ENCODE results near the gene HS2ST1. TPM values are rescaled to one million over a fixed set of nuclear protein-coding genes. Genes with fewer than 3 reads are reported as not detected.

HS2ST1 gene
- polyA plus RNA-seq, 3 donors, result 2.6 to 6.0 (median 4.2) TPM

DNA sequence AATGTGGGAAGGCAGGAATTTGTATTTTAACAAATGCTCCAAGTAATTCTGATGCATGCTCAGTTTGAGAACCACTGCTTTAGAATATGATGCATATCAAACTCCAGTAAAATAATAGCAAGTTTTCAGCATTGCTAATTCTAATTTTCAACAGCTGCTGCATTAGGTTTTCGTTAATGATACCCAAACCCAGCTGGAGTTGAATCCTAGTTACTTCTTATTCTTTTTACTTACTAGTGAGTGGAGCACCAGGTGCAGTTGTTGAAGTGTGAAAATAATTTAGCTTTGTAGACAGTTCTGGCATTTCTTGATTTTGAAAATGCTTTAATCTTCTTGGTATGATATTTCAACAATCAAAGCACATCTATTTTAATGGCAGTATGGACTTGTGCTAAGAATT, 138.5 kb downstream of the HS2ST1 start:
- H4K20me1 ChIP-seq (ENCODE audit: insufficient read depth, low read length), result no peaks in the 10 kb centered on the region
- no peaks in the 10 kb centered on the region for H3K79me2 ChIP-seq (ENCODE audit: insufficient read depth, low read length)
- no peak overlapping the region for H3K4me3 ChIP-seq (replicated peaks in 1 of 3; ENCODE audit: low read depth in 2 of 3, low read length in 3 of 3)
- no peak overlapping the region for H2AFZ ChIP-seq (ENCODE audit: insufficient read depth, low read depth, low read length, poor library complexity, severe bottlenecking)
- H3K27ac Mint-ChIP-seq, result no peak overlapping the region
- no peaks in the 10 kb centered on the region for H3K36me3 Mint-ChIP-seq
- H3K4me1 ChIP-seq (ENCODE audit: control insufficient read depth in 1 of 2, insufficient read depth in 2 of 2, low read length in 2 of 2), result no peaks in the 10 kb centered on the region
- peaks cover 0 to 1% (median 0%) of the 10 kb centered on the region in 3 donors for H3K27me3 Mint-ChIP-seq (ENCODE audit: low read depth in 3 of 3)
- H3K4me2 ChIP-seq (replicated peaks; ENCODE audit: extremely low read depth, low read length, poor library complexity, severe bottlenecking), result no peak overlapping the region
- H3K4me1 Mint-ChIP-seq, result no peaks in the 10 kb centered on the region
- no peak for DNase-seq
- H3K27me3 ChIP-seq (ENCODE audit: control insufficient read depth in 2 of 2, insufficient read depth in 2 of 2, low read length in 2 of 2), result no peaks in the 10 kb centered on the region
- peaks cover 0 to 12% (median 7%) of the 10 kb centered on the region in 7 donors for H3K9me3 Mint-ChIP-seq
- H3K27ac ChIP-seq (ENCODE audit: low read depth in 1 of 2, low read length in 2 of 2), result no peak overlapping the region
- H3K4me3 Mint-ChIP-seq, result no peak overlapping the region
- TF ChIP-seq, protein P1, sequence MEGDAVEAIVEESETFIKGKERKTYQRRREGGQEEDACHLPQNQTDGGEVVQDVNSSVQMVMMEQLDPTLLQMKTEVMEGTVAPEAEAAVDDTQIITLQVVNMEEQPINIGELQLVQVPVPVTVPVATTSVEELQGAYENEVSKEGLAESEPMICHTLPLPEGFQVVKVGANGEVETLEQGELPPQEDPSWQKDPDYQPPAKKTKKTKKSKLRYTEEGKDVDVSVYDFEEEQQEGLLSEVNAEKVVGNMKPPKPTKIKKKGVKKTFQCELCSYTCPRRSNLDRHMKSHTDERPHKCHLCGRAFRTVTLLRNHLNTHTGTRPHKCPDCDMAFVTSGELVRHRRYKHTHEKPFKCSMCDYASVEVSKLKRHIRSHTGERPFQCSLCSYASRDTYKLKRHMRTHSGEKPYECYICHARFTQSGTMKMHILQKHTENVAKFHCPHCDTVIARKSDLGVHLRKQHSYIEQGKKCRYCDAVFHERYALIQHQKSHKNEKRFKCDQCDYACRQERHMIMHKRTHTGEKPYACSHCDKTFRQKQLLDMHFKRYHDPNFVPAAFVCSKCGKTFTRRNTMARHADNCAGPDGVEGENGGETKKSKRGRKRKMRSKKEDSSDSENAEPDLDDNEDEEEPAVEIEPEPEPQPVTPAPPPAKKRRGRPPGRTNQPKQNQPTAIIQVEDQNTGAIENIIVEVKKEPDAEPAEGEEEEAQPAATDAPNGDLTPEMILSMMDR (IDR thresholded peaks at IDR 0.05), result no peak
- H3K36me3 ChIP-seq (replicated peaks in 1 of 2; ENCODE audit: control insufficient read depth in 1 of 2, insufficient read depth in 2 of 2, low read length in 2 of 2), result no peaks in the 10 kb centered on the region
- H3K9ac ChIP-seq (ENCODE audit: insufficient read depth, low read length, poor library complexity, severe bottlenecking), result no peak overlapping the region
- intact Hi-C loops (cut with micrococcal nuclease), result no loop called here
- WGBS (ENCODE audit: insufficient coverage), result no CpG with 5 or more reads among the region's 1 CpG
- peaks cover 0 to 3% of the 10 kb centered on the region in 2 donors for H3K9me3 ChIP-seq (replicated peaks in 1 of 2; ENCODE audit: control insufficient read depth in 1 of 2, insufficient read depth in 1 of 2, low read length in 2 of 2)

DNA sequence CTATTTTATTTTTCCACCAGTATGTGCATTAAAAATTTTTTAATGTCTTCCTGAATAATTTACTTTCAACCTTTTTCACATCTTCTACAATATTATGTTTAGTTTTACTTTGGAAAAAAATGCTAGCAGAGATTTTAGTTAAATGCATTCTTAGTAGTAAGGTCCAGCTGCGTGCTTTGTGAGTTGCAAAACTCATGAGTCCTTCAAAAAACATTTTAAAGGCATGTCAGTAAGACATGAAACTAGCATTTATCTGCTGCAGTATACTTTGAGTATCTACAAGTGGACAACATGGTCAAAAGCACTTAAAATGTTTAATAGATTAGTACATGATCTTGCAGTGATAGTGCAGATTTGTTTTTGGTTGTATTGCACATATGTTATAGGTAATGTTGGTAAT, 139.0 kb downstream of the HS2ST1 start:
- no peak overlapping the region for H3K4me2 ChIP-seq (replicated peaks; ENCODE audit: extremely low read depth, low read length, poor library complexity, severe bottlenecking)
- no peak overlapping the region for H3K27ac Mint-ChIP-seq
- no CpG with 5 or more reads among the region's 1 CpG for WGBS (ENCODE audit: insufficient coverage)
- H2AFZ ChIP-seq (ENCODE audit: insufficient read depth, low read depth, low read length, poor library complexity, severe bottlenecking), result no peak overlapping the region
- no peaks in the 10 kb centered on the region for H3K9me3 ChIP-seq (replicated peaks in 1 of 2; ENCODE audit: control insufficient read depth in 1 of 2, insufficient read depth in 1 of 2, low read length in 2 of 2)
- no peaks in the 10 kb centered on the region for H4K20me1 ChIP-seq (ENCODE audit: insufficient read depth, low read length)
- peaks cover 0 to 1% (median 0%) of the 10 kb centered on the region in 3 donors for H3K27me3 Mint-ChIP-seq (ENCODE audit: low read depth in 3 of 3)
- H3K79me2 ChIP-seq (ENCODE audit: insufficient read depth, low read length), result no peaks in the 10 kb centered on the region
- H3K36me3 ChIP-seq (replicated peaks in 1 of 2; ENCODE audit: control insufficient read depth in 1 of 2, insufficient read depth in 2 of 2, low read length in 2 of 2), result no peaks in the 10 kb centered on the region
- H3K9ac ChIP-seq (ENCODE audit: insufficient read depth, low read length, poor library complexity, severe bottlenecking), result no peak overlapping the region
- no peak overlapping the region for H3K4me3 ChIP-seq (replicated peaks in 1 of 3; ENCODE audit: low read depth in 2 of 3, low read length in 3 of 3)
- H3K9me3 Mint-ChIP-seq, result peaks cover 0 to 9% (median 4%) of the 10 kb centered on the region in 7 donors
- no peaks in the 10 kb centered on the region for H3K27me3 ChIP-seq (ENCODE audit: control insufficient read depth in 2 of 2, insufficient read depth in 2 of 2, low read length in 2 of 2)
- intact Hi-C loops (cut with micrococcal nuclease), result no loop called here
- no peak overlapping the region for H3K27ac ChIP-seq (ENCODE audit: low read depth in 1 of 2, low read length in 2 of 2)
- no peaks in the 10 kb centered on the region for H3K4me1 ChIP-seq (ENCODE audit: control insufficient read depth in 1 of 2, insufficient read depth in 2 of 2, low read length in 2 of 2)
- DNase-seq, result no peak
- H3K4me1 Mint-ChIP-seq, result no peaks in the 10 kb centered on the region
- no peak overlapping the region for H3K4me3 Mint-ChIP-seq
- H3K36me3 Mint-ChIP-seq, result no peaks in the 10 kb centered on the region
- TF ChIP-seq, protein P1 (IDR thresholded peaks at IDR 0.05), result no peak

All from CD14-positive monocyte (primary cell).